Immature natural killer cell (primary cell): Measurements from ENCODE around the gene KCNH3. TPM values are rescaled to one million over a fixed set of nuclear protein-coding genes. Genes with fewer than 3 reads are reported as not detected.

Experiments used
- DNase-seq, 3 donors: peaks; one replicate each; pipeline ENCODE4 v3.0.0; 2022; ENCODE audit warnings: mixed read lengths in 1 of 3
- H3K27ac Mint-ChIP-seq, 6 donors: one replicate each; pipeline ENCODE4 v1.8.0; 2020; ENCODE audit warnings: mixed read lengths in 6 of 6, mild to moderate bottlenecking in 5 of 6, inconsistent platforms in 4 of 6, moderate library complexity in 3 of 6
- H3K27me3 Mint-ChIP-seq, 3 donors: one replicate each; pipeline ENCODE4 v1.8.0; 2020 to 2021; ENCODE audit warnings: low read depth in 3 of 3, mild to moderate bottlenecking in 3 of 3, mixed read lengths in 3 of 3, moderate library complexity in 3 of 3, inconsistent platforms in 1 of 3
- H3K36me3 Mint-ChIP-seq, 3 donors: one replicate each; pipeline ENCODE4 v1.8.0; 2020; ENCODE audit warnings: mixed read lengths in 3 of 3, inconsistent platforms in 2 of 3, mild to moderate bottlenecking in 2 of 3
- H3K4me1 Mint-ChIP-seq, 2 donors: one replicate each; pipeline ENCODE4 v1.8.0; 2020; ENCODE audit warnings: inconsistent platforms in 2 of 2, mild to moderate bottlenecking in 2 of 2, mixed read lengths in 2 of 2, moderate library complexity in 1 of 2
- H3K4me3 Mint-ChIP-seq, 5 donors: one replicate each; pipeline ENCODE4 v1.8.0; 2020; ENCODE audit warnings: mild to moderate bottlenecking in 5 of 5, mixed read lengths in 5 of 5, inconsistent platforms in 3 of 5, moderate library complexity in 3 of 5
- H3K9me3 Mint-ChIP-seq, 6 donors: one replicate each; pipeline ENCODE4 v1.8.0; 2020; ENCODE audit warnings: mild to moderate bottlenecking in 6 of 6, mixed read lengths in 6 of 6, inconsistent platforms in 4 of 6, moderate library complexity in 3 of 6
- polyA plus RNA-seq, 3 donors: library from polyadenylated mRNA; unstranded; fragments of 300-500 nt; fragmentation: Illumina TruSeq; gene quantifications; one replicate each; pipeline ENCODE4 v1.2.3, GENCODE V29; 2021

KCNH3 gene
- polyA plus RNA-seq, 3 donors from 2014 or later, result 0.96 to 1.1 TPM; not detected in 1

- Mint-ChIP-seq H3K4me1 (peaks cover 5 to 6% of the 10 kb centered on the region in 2 donors), H3K9me3 (peaks cover 0 to 2% (median 0%) of the 10 kb centered on the region in 6 donors), H3K27ac (no peak overlapping the region), H3K4me3 (no peak overlapping the region), H3K27me3 (peaks cover 6 to 20% (median 13%) of the 10 kb centered on the region in 3 donors), H3K36me3 (peaks cover 0 to 5% (median 0%) of the 10 kb centered on the region in 3 donors)
- DNase-seq, result no peak
Measured at GRCh38 chr12:49543914-49544815, 5.3 kb downstream of the KCNH3 start.

GRCh38 chr12:49545815-49546214 is 7.0 kb downstream of the KCNH3 start:
- Mint-ChIP-seq H3K9me3 (peaks cover 0 to 2% (median 0%) of the 10 kb centered on the region in 6 donors), H3K27me3 (peaks cover 6 to 13% (median 7%) of the 10 kb centered on the region in 3 donors), H3K4me3 (no peak overlapping the region), H3K27ac (no peak overlapping the region), H3K36me3 (peaks cover 0 to 5% (median 0%) of the 10 kb centered on the region in 3 donors), H3K4me1 (peaks cover 6% of the 10 kb centered on the region in 2 donors)
- DNase-seq, result no peak

- Mint-ChIP-seq H3K27me3 (peaks cover 4 to 14% (median 7%) of the 10 kb centered on the region in 3 donors), H3K36me3 (peaks cover 0 to 5% (median 0%) of the 10 kb centered on the region in 3 donors), H3K4me1 (peaks cover 6% of the 10 kb centered on the region in 2 donors), H3K9me3 (peaks cover 0 to 2% (median 0%) of the 10 kb centered on the region in 6 donors), H3K27ac (no peak overlapping the region), H3K4me3 (no peak overlapping the region)
- no peak for DNase-seq
Measured at GRCh38 chr12:49546481-49546880, 7.7 kb downstream of the KCNH3 start.

GRCh38 chr12:49547090-49547690 is 8.4 kb downstream of the KCNH3 start:
- Mint-ChIP-seq H3K9me3 (peaks cover 0 to 2% (median 0%) of the 10 kb centered on the region in 6 donors), H3K4me1 (peaks cover 6% of the 10 kb centered on the region in 2 donors), H3K27ac (no peak overlapping the region), H3K27me3 (peaks cover 4 to 14% (median 7%) of the 10 kb centered on the region in 3 donors), H3K4me3 (peak overlapping the region in 1 of 5 donors; percentile 44), H3K36me3 (peaks cover 0 to 5% (median 0%) of the 10 kb centered on the region in 3 donors)
- DNase-seq, result no peak

- Mint-ChIP-seq H3K36me3 (peaks cover 0 to 5% (median 0%) of the 10 kb centered on the region in 3 donors), H3K9me3 (peaks cover 0 to 2% (median 0%) of the 10 kb centered on the region in 6 donors), H3K27me3 (peaks cover 4 to 15% (median 7%) of the 10 kb centered on the region in 3 donors), H3K4me1 (peaks cover 6% of the 10 kb centered on the region in 2 donors), H3K4me3 (peak overlapping the region in 3 of 5 donors; percentile 63 to 84 (median 76)), H3K27ac (peak overlapping the region in 1 of 6 donors; percentile 30)
- no peak for DNase-seq
Measured at GRCh38 chr12:49548481-49548821, 9.6 kb downstream of the KCNH3 start.

GRCh38 chr12:49548822-49549648 is 10.2 kb downstream of the KCNH3 start:
- peaks cover 6% of the 10 kb centered on the region in 2 donors for H3K4me1 Mint-ChIP-seq
- peak overlapping the region; percentile 63 to 84 (median 76) for H3K4me3 Mint-ChIP-seq
- peak; percentile 23 to 34 (median 26) for DNase-seq

GRCh38 chr12:49549735-49550692 is 11.2 kb downstream of the KCNH3 start:
- H3K9me3 Mint-ChIP-seq, result no peaks in the 10 kb centered on the region
- peaks cover 0 to 5% (median 0%) of the 10 kb centered on the region in 3 donors for H3K36me3 Mint-ChIP-seq
- peaks cover 4 to 12% (median 7%) of the 10 kb centered on the region in 3 donors for H3K27me3 Mint-ChIP-seq
- H3K27ac Mint-ChIP-seq, result peak overlapping the region in 1 of 6 donors; percentile 81
- H3K4me1 Mint-ChIP-seq, result peaks cover 6% of the 10 kb centered on the region in 2 donors
- peak overlapping the region in 3 of 5 donors; percentile 33 to 84 (median 67) for H3K4me3 Mint-ChIP-seq
- DNase-seq, result no peak

More at GRCh38 chr12:49548822-49549648, 10.2 kb downstream of the KCNH3 start:
- H3K9me3 Mint-ChIP-seq, result peaks cover 0 to 2% (median 0%) of the 10 kb centered on the region in 6 donors
- peaks cover 0 to 5% (median 0%) of the 10 kb centered on the region in 3 donors for H3K36me3 Mint-ChIP-seq
- peak overlapping the region in 1 of 6 donors; percentile 61 for H3K27ac Mint-ChIP-seq
- H3K27me3 Mint-ChIP-seq, result peaks cover 4 to 14% (median 7%) of the 10 kb centered on the region in 3 donors

GRCh38 chr12:49550693-49551252 is 11.9 kb downstream of the KCNH3 start:
- Mint-ChIP-seq H3K4me1 (peaks cover 6% of the 10 kb centered on the region in 2 donors), H3K36me3 (peaks cover 0 to 5% (median under 1%) of the 10 kb centered on the region in 3 donors), H3K9me3 (no peaks in the 10 kb centered on the region), H3K4me3 (peak overlapping the region in 1 of 5 donors; percentile 67), H3K27me3 (peaks cover 4 to 12% (median 7%) of the 10 kb centered on the region in 3 donors), H3K27ac (no peak overlapping the region)
- no peak for DNase-seq

GRCh38 chr12:49552014-49552413 is 13.2 kb downstream of the KCNH3 start:
- Mint-ChIP-seq H3K27ac (no peak overlapping the region), H3K27me3 (peaks cover 2 to 12% (median 7%) of the 10 kb centered on the region in 3 donors), H3K4me3 (no peak overlapping the region), H3K4me1 (peaks cover 6% of the 10 kb centered on the region in 2 donors), H3K9me3 (no peaks in the 10 kb centered on the region), H3K36me3 (peaks cover 4% of the 10 kb centered on the region in 3 donors)
- no peak for DNase-seq

GRCh38 chr12:49552425-49552824 is 13.6 kb downstream of the KCNH3 start:
- Mint-ChIP-seq H3K4me3 (no peak overlapping the region), H3K4me1 (peaks cover 6% of the 10 kb centered on the region in 2 donors), H3K27me3 (peaks cover 0 to 9% (median 7%) of the 10 kb centered on the region in 3 donors), H3K36me3 (peaks cover under 1 to 4% (median 4%) of the 10 kb centered on the region in 3 donors), H3K9me3 (no peaks in the 10 kb centered on the region), H3K27ac (peak overlapping the region in 1 of 6 donors; percentile 3)
- DNase-seq, result no peak

- Mint-ChIP-seq H3K4me3 (no peak overlapping the region), H3K27me3 (peaks cover 0 to 8% (median 4%) of the 10 kb centered on the region in 3 donors), H3K36me3 (peaks cover 0 to 4% (median 4%) of the 10 kb centered on the region in 3 donors), H3K9me3 (no peaks in the 10 kb centered on the region), H3K27ac (no peak overlapping the region), H3K4me1 (peaks cover 6% of the 10 kb centered on the region in 2 donors)
- DNase-seq, result no peak
Measured at GRCh38 chr12:49552899-49553298, 14.1 kb downstream of the KCNH3 start.
